GM18502 (cell line): ENCODE results near the gene PSPN.
"Not testable (repeated sequence)": the region's sequence is repeated elsewhere in the genome, so short reads cannot be mapped to it uniquely, and the experiment has no call there.

Experiments
- ATAC-seq: cut with Tn5 transposase; IDR thresholded peaks from one replicate; pipeline ENCODE4 v1.9.1; 2021; ENCODE audit warnings: mild to moderate bottlenecking; ENCODE audit not compliant: unreplicated experiment, poor library complexity

Gene PSPN

DNA sequence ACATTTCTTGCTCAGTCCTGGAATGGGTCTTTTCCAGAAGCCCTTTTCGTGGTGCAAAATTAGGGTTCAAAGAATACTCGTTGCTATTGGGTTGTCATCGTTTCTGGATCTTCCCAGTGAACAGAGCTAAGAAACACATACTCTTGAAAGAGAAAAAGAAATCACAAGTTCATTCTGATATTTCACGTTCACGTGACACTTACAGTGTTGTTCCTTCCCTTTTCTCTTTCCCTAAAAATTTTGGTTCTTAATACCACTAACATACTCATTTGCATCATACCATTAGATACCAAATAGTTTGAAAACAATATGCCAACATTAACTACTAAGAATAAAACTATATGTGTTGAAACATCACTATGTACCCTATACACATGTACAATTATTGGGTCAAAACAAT, 30.7 kb upstream of the PSPN start:
- no peak for ATAC-seq

DNA sequence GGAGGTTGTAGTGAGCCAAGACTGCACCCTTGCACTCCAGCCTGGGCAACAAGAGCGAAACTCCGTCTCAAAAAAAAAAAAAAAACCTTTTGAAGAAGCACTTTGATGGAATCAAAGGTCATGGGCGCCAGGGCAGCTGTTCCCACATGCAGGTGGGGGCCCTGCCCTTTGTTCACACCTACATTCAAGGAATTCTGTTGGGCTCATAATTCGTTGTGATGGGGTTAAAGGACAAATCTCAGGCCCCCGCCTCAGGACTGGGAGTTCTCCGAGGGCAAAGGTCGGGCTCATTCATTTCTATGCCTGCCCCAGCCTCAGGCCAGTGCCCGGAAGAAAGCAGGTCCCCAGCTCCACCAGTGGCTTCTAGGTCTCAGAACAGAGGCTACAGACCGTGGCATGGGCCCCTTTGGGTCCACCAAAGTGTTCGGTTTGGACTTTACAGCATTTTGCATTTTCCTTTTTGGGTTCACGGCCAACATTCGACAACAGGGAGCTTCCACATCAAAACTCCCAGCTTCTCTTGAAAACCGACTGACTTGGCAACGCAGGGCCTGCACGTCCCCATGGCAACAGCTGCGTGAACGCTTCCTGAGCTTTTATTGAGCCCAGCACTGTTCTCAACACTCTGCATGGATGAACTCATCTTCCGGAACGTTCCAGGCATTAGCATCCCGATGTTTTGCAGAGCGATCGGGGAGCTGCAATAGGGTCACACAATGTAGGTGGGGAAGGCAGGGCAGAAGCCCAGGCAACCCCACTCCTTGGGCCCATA, 27.3 kb upstream of the PSPN start:
- ATAC-seq = no peak

DNA sequence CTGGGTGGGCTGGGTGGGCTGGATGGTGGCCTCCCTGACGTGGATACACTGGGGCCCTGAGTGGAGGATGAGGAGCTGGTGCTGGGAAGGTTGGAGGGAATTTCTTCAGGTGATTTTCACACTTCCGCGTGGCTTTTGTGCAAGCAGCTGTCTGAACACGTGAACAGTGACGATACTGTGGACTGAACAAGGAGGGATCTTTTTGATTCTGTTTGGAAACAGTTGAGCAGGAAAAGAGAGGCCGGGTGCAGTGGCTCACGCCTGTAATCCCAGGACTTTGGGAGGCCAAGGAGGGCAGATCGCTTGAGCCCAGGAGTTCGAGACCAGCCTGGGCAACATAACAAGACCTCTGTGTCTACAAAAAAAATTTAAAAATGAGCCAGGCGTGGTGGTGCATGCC, 26.3 kb upstream of the PSPN start:
- no peak for ATAC-seq

DNA sequence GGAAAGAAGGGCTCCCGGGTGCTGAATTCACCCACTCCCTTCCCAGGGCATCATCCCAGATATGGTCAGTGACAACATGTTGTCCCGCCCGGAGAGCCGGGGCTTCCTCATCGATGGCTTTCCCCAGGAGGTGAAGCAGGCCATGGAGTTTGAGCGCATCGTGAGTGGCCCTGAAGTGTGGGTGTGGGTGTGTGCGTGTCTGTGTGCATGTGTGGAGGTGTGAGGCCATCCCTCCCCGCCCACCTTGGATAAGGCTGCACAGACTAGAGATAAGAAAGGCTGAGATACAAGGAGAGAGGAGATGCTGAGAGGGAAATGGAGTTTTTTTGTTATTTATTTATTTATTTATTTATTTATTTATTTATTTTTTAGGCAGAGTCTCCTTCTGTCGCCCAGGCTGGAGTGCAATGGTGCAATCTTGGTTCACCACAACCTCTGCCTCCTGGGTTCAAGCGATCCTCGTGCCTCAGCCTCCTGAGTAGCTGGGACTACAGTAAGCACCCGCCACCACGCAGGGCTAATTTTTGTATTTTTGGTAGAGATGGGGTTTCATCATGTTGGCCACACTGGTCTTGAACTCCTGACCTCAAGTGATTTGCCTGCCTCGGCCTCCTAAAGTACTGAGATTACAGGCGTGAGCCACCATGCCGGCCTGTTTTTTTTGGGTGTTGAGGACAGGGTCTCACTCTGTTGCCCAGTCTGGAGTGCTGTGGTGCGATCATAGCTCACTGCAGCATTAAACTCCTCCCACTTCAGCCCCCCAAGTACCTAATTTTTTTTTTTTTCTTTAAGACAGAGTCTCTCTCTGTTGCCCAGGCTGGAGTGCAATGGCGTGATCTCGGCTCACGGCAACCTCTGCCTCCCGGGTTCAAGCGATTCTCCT, 24.6 kb upstream of the PSPN start:
- not testable (repeated sequence) for ATAC-seq

DNA sequence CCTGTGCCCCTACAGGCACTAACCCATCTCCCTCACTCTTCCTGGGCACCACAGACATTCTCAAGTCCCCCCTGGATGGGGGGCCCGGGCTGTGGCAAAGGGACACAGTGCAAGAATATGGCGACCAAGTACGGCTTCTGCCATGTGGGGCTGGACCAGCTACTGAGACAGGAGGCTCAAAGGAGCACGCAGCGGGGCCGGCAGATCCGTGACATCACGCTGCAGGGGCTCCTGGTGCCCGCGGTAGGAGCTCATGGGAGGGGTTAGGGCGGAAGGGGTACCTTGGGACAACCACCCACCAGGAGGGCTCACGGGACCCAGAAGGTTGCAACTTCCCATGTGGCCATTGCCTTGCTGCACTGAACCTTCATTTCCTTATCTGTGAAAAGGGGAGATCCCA, 20.6 kb upstream of the PSPN start:
- no peak for ATAC-seq

DNA sequence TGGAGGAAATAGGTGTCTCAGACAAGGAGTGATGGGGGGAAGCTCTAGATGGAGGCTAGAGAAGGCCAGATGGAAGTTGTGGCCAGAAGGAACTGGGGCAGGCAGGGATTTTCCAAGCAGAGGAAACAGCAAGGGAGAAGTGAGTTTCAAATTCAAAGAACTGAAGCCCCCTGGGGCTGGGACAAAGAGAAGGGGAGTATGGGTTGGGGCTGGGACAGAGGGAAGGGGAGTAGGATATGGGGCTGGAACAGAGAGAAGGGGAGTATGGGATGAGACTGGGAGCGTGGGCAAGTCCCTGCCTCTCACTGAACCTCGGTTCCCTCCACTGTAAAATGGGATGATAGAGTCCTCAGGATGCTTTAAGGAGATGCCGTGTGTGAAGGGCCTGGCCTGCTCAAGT, 19.1 kb upstream of the PSPN start:
- no peak for ATAC-seq

DNA sequence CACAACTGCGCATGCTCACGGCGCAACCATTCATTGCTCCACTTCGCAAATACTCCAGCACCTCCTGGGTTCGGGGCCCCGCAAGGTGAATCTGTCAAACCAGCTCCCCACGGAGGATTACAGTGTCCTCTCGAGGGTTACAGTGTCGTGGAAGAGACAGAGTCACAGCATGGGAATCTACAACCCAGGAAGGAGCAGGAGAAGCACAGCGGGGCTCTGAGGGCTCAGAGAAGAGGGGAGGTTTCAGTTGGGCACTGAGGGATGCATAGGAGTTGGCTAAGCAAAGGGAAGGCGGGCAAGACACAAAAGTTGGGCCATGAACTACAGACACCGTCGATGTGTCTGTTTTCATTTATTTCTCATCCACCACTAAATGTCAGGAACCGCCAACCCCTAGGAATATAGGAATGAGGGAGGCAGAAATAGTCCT, 18.3 kb upstream of the PSPN start:
- no peak for ATAC-seq

DNA sequence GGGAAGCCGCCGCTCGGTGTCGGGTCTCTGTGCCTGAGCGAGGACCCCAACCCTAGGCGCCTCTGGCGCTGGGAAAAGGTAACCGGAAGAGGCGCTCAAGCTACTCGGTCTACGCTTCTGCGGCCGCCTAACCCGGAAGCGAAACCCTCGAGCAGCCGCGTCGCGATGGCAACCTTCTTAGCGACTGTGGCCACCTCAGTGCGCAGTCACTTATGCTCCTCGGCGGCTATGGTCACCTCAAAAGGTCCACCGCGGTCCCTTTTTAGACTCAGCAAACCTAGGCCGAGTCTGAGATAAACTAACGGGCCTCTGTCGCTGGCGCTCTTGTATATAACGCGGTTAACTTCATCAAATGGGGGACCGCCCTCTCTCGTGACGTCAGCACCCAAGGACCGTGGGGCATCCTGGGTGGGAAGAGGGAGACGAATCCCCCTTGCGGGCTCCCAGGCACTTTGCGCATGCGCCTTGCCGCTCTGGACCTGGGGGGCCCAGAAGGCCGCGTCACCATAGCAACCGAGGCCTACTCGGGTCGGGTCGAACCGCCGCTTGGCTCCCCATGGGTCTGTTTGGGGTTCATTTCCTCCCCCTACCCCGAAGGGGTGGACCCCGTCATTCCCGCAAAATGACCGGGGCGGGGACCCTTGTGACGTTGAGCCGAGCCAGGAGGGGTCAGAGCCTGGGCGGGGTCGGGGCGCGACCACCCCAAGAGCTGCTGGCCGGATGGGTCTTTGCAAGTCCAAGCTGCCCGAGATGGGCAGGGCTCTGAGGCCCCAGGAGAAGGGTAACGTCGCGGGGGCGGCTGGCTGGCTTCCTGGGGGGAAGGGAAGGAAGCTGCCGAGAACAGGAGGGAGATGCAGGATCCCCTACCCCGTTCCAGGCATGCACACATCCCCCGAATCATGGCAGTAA, 17.6 kb upstream of the PSPN start, which contains the start of gene GTF2F1:
Gene GTF2F1 (minus strand): TSS at position 91 of the 909 bp plus-strand sequence. CDS start 169 bp downstream, outside the sequence.
- ATAC-seq = peak; percentile 79

DNA sequence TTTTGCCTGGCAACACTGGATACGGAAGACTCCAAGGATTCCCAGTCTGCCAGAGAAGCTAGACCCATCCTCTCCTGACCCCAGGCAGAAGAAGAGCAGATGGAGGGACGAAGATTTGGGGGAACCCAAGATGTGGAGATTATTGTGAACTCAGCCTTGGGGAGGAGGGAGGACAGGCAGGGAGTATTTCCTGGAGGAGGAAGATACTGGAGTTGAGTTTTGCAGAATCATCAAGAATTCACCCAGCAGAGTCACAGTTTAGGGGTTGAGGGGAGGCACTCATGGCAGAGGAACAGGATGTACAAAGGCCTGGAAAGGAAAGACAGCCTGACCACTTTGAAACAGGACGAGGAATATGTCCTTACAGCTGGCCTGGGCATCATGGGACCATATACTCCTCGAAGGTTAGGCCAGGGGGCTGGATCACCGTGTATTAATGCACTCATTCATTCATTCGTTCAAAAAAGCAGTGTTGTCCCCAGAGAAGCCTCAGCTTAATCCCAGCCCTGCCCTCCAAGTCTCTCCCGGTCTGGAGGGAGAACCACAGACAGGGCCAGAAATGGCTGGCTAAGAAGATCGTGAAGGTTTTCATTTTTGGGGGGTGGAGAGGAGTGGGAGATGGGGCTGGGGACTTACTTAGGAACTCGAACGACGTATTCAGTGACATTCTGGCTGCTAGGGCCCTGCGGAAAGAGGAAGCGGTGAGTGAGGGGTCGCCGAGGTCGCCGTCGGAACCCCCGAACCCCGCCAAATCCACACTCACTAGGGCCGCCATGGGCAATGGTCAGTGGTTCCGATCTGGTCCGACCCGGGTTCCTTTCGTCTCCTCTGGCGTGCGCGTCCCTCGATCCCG, 16.7 kb upstream of the PSPN start:
- peak; percentile 9 for ATAC-seq

DNA sequence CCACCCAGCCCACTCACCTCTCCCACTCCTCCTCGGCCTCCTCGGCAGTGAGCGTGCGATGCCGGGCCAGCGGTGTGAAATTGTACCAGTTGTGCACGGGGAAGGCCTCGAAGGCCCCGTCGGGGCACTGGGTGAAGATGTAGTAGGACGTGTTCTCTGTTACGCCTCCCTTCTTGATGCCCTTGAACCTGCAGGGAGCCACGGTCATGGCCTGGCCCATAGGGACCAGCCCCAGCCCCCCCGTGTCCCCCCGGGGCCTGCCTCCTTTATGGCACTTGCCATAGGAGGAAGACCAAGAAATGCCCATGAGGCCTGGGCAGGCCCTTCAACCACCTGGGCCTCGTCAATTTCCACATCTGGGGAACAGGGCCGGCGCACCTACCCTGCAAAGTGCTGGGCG, 11.6 kb upstream of the PSPN start:
- ATAC-seq = no peak

DNA sequence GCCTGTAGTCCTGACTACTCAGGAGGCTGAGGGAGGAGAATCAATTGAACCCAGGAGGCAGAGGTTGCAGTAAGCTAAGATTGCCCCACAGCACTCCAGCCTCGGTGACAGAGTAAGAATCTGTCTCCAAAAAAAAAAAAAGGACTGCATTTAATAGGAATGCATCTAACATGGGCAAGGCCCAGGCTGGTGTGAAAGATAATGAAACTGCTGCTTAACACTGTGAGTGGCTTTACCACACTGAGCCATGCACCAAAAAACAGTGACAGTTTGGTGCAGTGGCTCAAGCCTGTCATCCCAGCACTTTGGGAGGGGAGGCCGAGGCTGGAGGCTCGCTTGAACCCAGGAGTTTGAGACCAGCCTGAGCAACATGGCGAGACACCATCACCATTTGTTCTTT, 8.6 kb upstream of the PSPN start:
- no peak for ATAC-seq

DNA sequence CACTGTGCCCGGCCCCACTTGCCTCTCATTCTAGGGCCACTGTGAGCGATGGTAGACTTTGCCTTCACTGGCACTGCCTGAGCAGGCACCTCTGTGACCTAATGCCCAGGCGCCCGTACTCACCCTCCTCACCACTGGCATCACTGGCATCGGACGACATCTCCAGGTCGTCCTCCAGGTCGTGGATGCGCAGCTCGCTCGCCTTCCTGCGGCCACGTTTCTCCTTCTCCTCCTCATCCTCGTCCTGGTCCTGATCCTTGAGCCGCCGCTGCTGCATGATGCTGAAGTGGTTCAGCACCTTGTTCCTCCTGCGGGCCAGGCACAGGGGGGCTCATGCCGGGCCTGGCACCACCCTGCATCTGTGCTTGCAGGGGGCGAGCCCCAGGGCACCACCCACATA, 7.5 kb upstream of the PSPN start:
- no peak for ATAC-seq

DNA sequence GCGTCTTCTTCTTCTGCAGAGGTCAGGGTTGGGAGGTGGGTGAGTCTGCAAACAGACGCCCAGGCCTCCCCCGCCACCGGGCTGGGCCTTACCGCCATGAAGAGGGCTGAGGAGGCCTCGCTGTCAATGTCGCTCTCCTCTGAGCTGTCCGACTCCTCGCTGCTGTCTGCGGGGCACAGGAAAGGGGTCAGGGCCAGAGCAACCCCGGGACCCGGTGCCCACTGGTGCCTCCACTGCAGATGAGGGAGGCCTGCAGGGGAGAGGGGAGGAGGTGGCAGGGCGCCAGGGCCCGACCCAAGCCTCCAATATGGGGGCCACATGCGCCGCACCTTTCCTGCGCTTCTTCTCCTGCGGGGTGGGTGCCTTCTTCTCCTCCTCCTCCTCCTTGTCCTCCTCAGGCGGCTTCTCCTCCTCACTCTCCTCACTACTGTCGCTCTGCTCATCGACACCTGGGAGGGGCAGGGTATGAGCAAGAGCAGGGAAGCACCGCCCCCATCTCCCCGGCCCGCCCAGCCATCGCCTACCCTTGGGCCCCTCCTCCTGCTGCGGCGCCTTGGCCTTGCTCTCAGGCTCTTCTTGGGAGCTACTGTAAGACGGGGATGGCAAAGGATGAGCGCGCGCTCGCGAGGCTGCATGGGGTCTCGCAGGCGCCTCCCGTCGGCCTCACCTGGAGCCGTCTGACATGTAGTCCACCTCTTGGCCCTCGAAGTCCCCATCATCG, 5.5 kb upstream of the PSPN start:
- no peak for ATAC-seq

DNA sequence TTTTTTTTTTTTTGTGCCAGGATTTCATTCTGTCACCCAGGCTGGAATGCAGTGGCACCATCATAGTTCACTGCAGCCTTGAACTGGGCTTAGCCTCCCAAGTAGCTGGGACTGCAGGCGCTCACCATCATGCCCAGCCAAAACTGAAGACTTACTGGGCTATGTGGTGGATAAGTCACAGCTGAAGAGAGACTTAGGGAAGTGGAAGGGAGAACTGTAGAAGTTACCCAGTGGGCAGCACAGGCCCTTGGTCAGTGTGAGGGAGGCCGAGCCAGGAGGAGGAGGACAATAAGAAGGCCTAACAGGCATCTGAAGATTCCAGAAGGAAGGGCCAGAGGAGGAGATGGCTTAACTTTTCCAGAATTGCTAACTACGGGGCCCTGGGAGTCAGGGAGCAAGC, 4.0 kb upstream of the PSPN start:
- no peak for ATAC-seq

DNA sequence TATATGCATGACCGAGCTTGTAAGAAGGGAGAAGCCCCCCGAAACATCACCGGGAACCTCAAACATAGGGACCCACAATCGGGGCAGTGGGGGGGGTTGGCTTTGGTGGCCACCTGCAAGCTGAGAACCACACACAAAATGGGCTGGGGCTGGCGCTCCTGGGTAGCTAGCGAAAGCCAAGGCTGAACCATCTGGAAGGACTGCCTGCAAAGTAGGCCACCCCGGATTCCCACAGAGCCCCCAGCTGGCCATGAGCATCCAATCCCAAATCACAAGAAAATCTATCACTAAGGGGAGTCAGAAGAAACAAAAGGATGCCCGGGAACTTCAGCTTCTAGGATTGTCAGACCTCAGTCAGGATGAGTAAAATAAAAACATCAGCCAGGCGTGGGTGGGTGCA, 2.8 kb upstream of the PSPN start:
- ATAC-seq = no peak

DNA sequence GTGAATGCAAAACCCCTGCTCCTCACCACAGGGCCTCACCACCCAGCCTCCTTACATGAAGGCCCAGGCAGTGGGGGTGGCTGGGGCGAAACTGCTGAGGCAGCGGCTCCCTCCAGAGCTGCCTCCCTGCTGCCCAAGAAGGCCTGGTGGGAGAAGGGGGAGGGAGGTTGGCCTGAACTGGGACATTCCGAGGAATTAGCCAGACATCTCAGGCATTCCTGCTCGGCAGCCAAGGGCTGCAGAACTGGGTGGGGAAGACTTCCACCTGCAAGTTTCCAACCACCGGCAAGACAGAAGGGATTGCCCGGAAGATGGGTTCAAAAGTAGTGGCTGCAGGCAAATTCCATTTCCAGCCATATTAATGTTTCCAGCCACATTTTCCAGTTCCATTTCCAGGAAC, 2.3 kb upstream of the PSPN start:
- no peak for ATAC-seq

DNA sequence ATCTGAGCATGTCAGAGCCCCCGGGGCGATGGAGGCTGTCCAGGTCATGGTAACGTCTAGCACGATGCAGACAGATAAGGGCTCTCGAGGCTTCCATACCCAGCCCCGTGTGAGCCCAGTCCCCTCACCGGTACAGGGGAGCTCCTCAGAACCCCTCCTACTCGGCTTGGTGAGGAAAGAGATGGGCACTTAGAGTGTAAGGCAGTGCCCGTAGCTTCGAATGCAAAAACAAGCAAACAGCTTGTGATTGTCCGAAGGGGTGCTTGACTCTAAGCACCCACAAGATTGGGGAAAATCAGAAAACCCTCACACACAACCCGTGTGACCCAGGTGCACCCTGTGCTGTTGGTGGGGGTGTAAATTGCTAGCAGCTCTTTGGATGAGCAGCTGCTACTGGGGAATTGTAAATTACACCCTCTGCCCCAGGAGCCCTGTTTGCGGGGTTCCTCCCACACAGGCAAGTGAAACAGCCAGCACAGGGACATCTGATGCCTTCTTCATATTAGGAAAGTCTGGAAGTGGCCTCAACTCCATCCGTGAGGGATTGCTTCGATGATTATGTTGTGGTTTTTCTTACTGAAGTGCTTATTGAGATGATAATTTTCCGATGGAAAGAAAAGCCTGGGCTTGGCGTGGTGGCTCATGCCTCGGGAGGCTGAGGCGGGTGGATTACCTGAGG, 918 bp upstream of the PSPN start:
- ATAC-seq = no peak

DNA sequence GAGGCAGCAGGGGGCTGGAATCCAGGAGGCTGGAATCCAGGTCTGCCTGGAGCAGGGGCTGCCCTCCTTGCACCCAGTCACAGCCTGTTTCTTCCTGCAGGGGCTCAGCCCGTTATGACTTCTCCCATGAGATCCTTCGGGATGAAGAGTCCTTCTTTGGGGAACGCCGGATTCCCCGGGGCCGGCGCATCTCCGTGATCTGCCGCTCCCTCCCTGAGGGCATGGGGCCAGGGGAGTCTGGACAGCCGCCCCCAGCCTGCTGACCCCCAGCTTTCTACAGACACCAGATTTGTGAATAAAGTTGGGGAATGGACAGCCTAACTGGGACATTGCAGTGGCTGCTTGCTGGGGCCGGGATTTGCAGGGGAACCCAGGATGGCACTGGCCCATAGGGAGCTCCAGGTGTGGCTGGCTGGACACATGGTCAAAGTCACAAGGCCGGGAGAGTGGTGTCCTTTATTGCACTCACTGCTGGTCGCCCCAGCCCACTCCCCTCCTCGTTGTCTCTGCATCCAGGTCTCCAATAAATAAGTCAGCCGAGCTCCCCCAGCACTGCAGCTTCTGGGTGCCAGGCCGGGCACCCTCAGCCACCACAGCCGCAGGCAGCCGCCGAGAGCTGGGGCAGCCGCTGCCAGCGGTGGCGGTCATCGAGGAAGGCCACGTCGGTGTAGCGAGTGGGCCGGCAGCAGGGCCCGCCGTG, 872 bp downstream of the PSPN start:
- ATAC-seq = no peak
